NT2/D1 (cell line): ENCODE results near the gene RIMS1.

ENCODE experiments used
- YY1 ChIP-seq: IDR thresholded peaks from 2 replicates; pipeline ENCODE4 v1.6.1; 2011; ENCODE audit not compliant: insufficient read length, insufficient read depth
- ZNF274 ChIP-seq: IDR thresholded peaks from 2 replicates; pipeline ENCODE4 v1.6.1; 2011; ENCODE audit warnings: mild to moderate bottlenecking, low read depth, low read length

GRCh38 chr6:71892641-71893040, 6.3 kb downstream of the RIMS1 start:
- TF ChIP-seq ZNF274, result no peak
- no peak for TF ChIP-seq YY1
